ENCODE data around the gene KCNIP1. TPM values are rescaled to one million over a fixed set of nuclear protein-coding genes. Genes with fewer than 3 reads are reported as not detected.
A peak's percentile ranks its signal among the peaks of the same experiment; 100 is the strongest.

Gene KCNIP1
- polyA plus RNA-seq, 12 donors = 2.4 to 6.0 (median 3.4) TPM; not detected in 2

- no peak for DNase-seq
Measured at GRCh38 chr5:170773024-170773985, 269.5 kb downstream of the KCNIP1 start.

- no peak for DNase-seq
Measured at GRCh38 chr5:170774831-170775230, 271.0 kb downstream of the KCNIP1 start.

GRCh38 chr5:170781946-170782345 lies 278.1 kb downstream of the KCNIP1 start:
- no peak for DNase-seq

- DNase-seq = no peak
Measured at GRCh38 chr5:170782438-170782837, 278.6 kb downstream of the KCNIP1 start.

GRCh38 chr5:170783498-170784247 lies 279.9 kb downstream of the KCNIP1 start, which contains the start of gene GABRP:
Gene GABRP (plus strand): TSS chr5:170783725. CDS start chr5:170788616, 4,891 bp downstream.
- no peak for DNase-seq

- DNase-seq = peak; percentile 21
Measured at GRCh38 chr5:170785416-170785815, 281.6 kb downstream of the KCNIP1 start.

Other genes starting within 250 kb of the KCNIP1 start
- 10 to 100 TPM in 1 of 12 donors, 1 to 10 TPM in 10, not detected in 1; 4.7 to 16.3 (median 5.8) TPM for gene LCP2, start 206.2 kb upstream of the KCNIP1 start, polyA plus RNA-seq (ENCODE audit: insufficient read length in 12 of 12)
- 1 to 10 TPM in 2 of 12 donors, under 1 TPM in 9, not detected in 1; 0.34 to 3.3 (median 0.71) TPM for gene KCNMB1, start 114.7 kb upstream of the KCNIP1 start, polyA plus RNA-seq (ENCODE audit: insufficient read length in 12 of 12)

Data from muscle of arm (tissue), 12 donors.